GM23248 (cell line): ENCODE data around the gene ELP5.

Experiments
- EZH2 ChIP-seq: fragments of 200-600 bp; sonication (generic); IDR thresholded peaks from 2 replicates; pipeline ENCODE4 v1.6.1; 2018; ENCODE audit warnings: antibody characterized with exemption, mild to moderate bottlenecking; ENCODE audit not compliant: insufficient read depth, poor library complexity, severe bottlenecking
- EZH2phosphoT487 ChIP-seq: fragments of 200-600 bp; sonication (generic); IDR thresholded peaks from 2 replicates; pipeline ENCODE4 v1.6.1; 2018; ENCODE audit warnings: antibody characterized with exemption, moderate library complexity, mild to moderate bottlenecking, low read depth; ENCODE audit not compliant: insufficient read depth

GRCh38 chr17:7213895-7214299 is 38.1 kb upstream of the ELP5 start:
- TF ChIP-seq EZH2 (no peak), EZH2phosphoT487 (no peak)
